Measurements from ENCODE around the gene MYH15.

The MYH15 gene

GRCh38 chr3:108509263-108509662 lies 1.1 kb downstream of the MYH15 start:
- no peak for DNase-seq (ENCODE audit: low read depth)

- no peak for DNase-seq (ENCODE audit: low read depth)
Measured at GRCh38 chr3:108507902-108508301, 2.5 kb downstream of the MYH15 start.

GRCh38 chr3:108505811-108506210 lies 4.6 kb downstream of the MYH15 start:
- DNase-seq (ENCODE audit: low read depth) = no peak

- no peak for DNase-seq (ENCODE audit: low read depth)
Measured at GRCh38 chr3:108503722-108504121, 6.7 kb downstream of the MYH15 start.

- DNase-seq (ENCODE audit: low read depth) = no peak
Measured at GRCh38 chr3:108501535-108501934, 8.9 kb downstream of the MYH15 start.

GRCh38 chr3:108500728-108501127 lies 9.7 kb downstream of the MYH15 start:
- no peak for DNase-seq (ENCODE audit: low read depth)

- DNase-seq (ENCODE audit: low read depth) = no peak
Measured at GRCh38 chr3:108497271-108497670, 13.1 kb downstream of the MYH15 start.

GRCh38 chr3:108495717-108496116 lies 14.7 kb downstream of the MYH15 start:
- no peak for DNase-seq (ENCODE audit: low read depth)

- DNase-seq (ENCODE audit: low read depth) = no peak
Measured at GRCh38 chr3:108494906-108495531, 15.4 kb downstream of the MYH15 start.

GRCh38 chr3:108493862-108494261 lies 16.5 kb downstream of the MYH15 start:
- DNase-seq (ENCODE audit: low read depth) = no peak

GRCh38 chr3:108491456-108491855 lies 18.9 kb downstream of the MYH15 start:
- DNase-seq (ENCODE audit: low read depth) = no peak

- DNase-seq (ENCODE audit: low read depth) = peak; percentile 3
Measured at GRCh38 chr3:108489776-108490175, 20.6 kb downstream of the MYH15 start.

- no peak for DNase-seq (ENCODE audit: low read depth)
Measured at GRCh38 chr3:108488631-108489030, 21.8 kb downstream of the MYH15 start.

- no peak for DNase-seq (ENCODE audit: low read depth)
Measured at GRCh38 chr3:108487439-108487838, 23.0 kb downstream of the MYH15 start.

GRCh38 chr3:108486941-108487340 lies 23.5 kb downstream of the MYH15 start:
- no peak for DNase-seq (ENCODE audit: low read depth)

- DNase-seq (ENCODE audit: low read depth) = no peak
Measured at GRCh38 chr3:108486338-108486737, 24.1 kb downstream of the MYH15 start.

- no peak for DNase-seq (ENCODE audit: low read depth)
Measured at GRCh38 chr3:108485146-108485545, 25.2 kb downstream of the MYH15 start.

GRCh38 chr3:108479224-108479623 lies 31.2 kb downstream of the MYH15 start:
- DNase-seq (ENCODE audit: low read depth) = no peak

GRCh38 chr3:108477511-108478147 lies 32.8 kb downstream of the MYH15 start:
- DNase-seq (ENCODE audit: low read depth) = peak; percentile 22

- no peak for DNase-seq (ENCODE audit: low read depth)
Measured at GRCh38 chr3:108475220-108475782, 35.1 kb downstream of the MYH15 start.

- DNase-seq (ENCODE audit: low read depth) = no peak
Measured at GRCh38 chr3:108474581-108474980, 35.8 kb downstream of the MYH15 start.

- no peak for DNase-seq (ENCODE audit: low read depth)
Measured at GRCh38 chr3:108473711-108474110, 36.7 kb downstream of the MYH15 start.

- DNase-seq (ENCODE audit: low read depth) = no peak
Measured at GRCh38 chr3:108472001-108472591, 38.3 kb downstream of the MYH15 start.

Measured in CMK (cell line).